Breast epithelium (tissue), 3 donors: ENCODE measurements around the gene SETD4.

Experiments used
- CTCF ChIP-seq, 3 donors: fragments of 450-650 bp; IDR thresholded peaks; one replicate each; pipeline ENCODE4 v1.5.1; 2016 to 2017; ENCODE audit warnings: antibody characterized with exemption in 3 of 3, mild to moderate bottlenecking in 3 of 3, moderate library complexity in 3 of 3
- POLR2A ChIP-seq: fragments of 450-650 bp; IDR thresholded peaks from one replicate; pipeline ENCODE4 v1.6.1; 2016; ENCODE audit warnings: antibody characterized with exemption, mild to moderate bottlenecking, moderate library complexity

GRCh38 chr21:36068748-36069398 is 8.5 kb upstream of the SETD4 start:
- TF ChIP-seq CTCF (IDR thresholded peaks at IDR 0.05), result no peak
- no peak for TF ChIP-seq POLR2A
